Breast epithelium (tissue), 3 donors: Measurements from ENCODE around the gene PPFIA3.

Experiments
- POLR2A ChIP-seq: fragments of 450-650 bp; IDR thresholded peaks from one replicate; pipeline ENCODE4 v1.6.1; 2016; ENCODE audit warnings: antibody characterized with exemption, mild to moderate bottlenecking, moderate library complexity
- TF ChIP-seq, protein P1 (sequence below), 3 donors: fragments of 450-650 bp; IDR thresholded peaks; one replicate each; pipeline ENCODE4 v1.5.1; 2016 to 2017; ENCODE audit warnings: antibody characterized with exemption in 3 of 3, mild to moderate bottlenecking in 3 of 3, moderate library complexity in 3 of 3

DNA sequence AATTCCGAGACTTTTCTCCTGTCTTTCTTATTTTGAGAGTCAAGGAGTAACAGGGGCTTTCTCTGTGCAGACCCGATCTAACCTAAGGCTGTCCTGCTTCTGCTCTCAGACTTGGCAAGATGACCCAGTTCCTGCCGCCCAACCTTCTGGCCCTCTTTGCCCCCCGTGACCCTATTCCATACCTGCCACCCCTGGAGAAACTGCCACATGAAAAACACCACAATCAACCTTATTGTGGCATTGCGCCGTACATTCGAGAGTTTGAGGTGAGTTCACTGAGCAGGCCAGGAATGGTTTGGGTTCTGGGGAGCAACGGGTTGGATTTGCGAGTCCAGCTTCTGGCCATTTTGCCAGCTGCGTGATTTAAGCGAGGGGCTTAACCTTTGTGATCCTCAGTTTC lies 33.0 kb upstream of the PPFIA3 start:
- TF ChIP-seq, protein P1, sequence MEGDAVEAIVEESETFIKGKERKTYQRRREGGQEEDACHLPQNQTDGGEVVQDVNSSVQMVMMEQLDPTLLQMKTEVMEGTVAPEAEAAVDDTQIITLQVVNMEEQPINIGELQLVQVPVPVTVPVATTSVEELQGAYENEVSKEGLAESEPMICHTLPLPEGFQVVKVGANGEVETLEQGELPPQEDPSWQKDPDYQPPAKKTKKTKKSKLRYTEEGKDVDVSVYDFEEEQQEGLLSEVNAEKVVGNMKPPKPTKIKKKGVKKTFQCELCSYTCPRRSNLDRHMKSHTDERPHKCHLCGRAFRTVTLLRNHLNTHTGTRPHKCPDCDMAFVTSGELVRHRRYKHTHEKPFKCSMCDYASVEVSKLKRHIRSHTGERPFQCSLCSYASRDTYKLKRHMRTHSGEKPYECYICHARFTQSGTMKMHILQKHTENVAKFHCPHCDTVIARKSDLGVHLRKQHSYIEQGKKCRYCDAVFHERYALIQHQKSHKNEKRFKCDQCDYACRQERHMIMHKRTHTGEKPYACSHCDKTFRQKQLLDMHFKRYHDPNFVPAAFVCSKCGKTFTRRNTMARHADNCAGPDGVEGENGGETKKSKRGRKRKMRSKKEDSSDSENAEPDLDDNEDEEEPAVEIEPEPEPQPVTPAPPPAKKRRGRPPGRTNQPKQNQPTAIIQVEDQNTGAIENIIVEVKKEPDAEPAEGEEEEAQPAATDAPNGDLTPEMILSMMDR (IDR thresholded peaks at IDR 0.05), result no peak
- TF ChIP-seq POLR2A, result no peak
